GM20000 (cell line): ENCODE measurements around the gene UBE3A.

Source experiments
- DNase-seq: peaks from one replicate; pipeline ENCODE4 v3.0.0; 2012; ENCODE audit warnings: low spot score
- CTCF ChIP-seq: IDR thresholded peaks from 2 replicates; pipeline ENCODE4 v1.5.1; 2012; ENCODE audit warnings: mild to moderate bottlenecking, control low read depth; ENCODE audit errors: extremely low read depth, missing control alignments

Gene UBE3A

GRCh38 chr15:25335279-25335678 is 103.5 kb downstream of the UBE3A start:
- no peak for TF ChIP-seq CTCF
- no peak for DNase-seq

- DNase-seq, result no peak
- no peak for TF ChIP-seq CTCF
Measured at GRCh38 chr15:25333049-25333448, 105.8 kb downstream of the UBE3A start.

- no peak for DNase-seq
- no peak for TF ChIP-seq CTCF
Measured at GRCh38 chr15:25332306-25332705, 106.5 kb downstream of the UBE3A start.

GRCh38 chr15:25331860-25332259 is 107.0 kb downstream of the UBE3A start:
- TF ChIP-seq CTCF, result no peak
- no peak for DNase-seq

GRCh38 chr15:25331404-25331803 is 107.4 kb downstream of the UBE3A start:
- TF ChIP-seq CTCF, result no peak
- DNase-seq, result no peak

- DNase-seq, result no peak
- no peak for TF ChIP-seq CTCF
Measured at GRCh38 chr15:25329696-25330095, 109.1 kb downstream of the UBE3A start.

GRCh38 chr15:25327686-25328085 is 111.1 kb downstream of the UBE3A start:
- no peak for DNase-seq
- no peak for TF ChIP-seq CTCF

GRCh38 chr15:25325187-25325586 is 113.6 kb downstream of the UBE3A start:
- TF ChIP-seq CTCF, result no peak
- no peak for DNase-seq
